ENCODE measurements around the gene XDH. TPM values are rescaled to one million over a fixed set of nuclear protein-coding genes. Genes with fewer than 3 reads are reported as not detected.

The XDH gene
- total RNA-seq, 1 experiment from 2014 or later, result 1.4 TPM

DNA sequence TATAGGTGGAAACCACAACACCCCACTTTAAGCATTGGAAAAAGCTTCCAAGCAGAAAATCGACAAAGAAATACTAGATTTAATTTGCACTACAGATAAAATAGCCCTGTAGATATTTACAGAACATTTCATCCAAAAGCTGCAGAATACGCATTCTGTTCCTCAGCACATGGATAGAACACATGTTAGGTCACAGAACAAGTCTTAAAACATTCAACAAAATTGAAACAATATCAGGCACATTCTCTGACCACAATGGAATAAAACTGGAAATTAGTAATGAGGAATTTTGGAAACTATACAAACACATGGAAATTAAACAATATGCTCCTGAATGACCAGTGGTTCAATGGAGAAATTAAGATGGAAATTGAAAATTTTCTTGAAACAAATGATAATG is 27.8 kb upstream of the XDH start:
- CTCF ChIA-PET, result no interaction called here

GRCh38 chr2:31440764-31441163 is 26.2 kb upstream of the XDH start:
- BruUV-seq (replicated peaks), result no TSS peak
- ChIA-PET POLR2A (no interaction called here), CTCF (no interaction called here)
- Histone ChIP-seq H3K36me3 (ENCODE audit: control insufficient read depth, insufficient read depth, low read length) (no peaks in the 10 kb centered on the region), H3K27me3 (replicated peaks; ENCODE audit: control insufficient read depth, insufficient read depth, low read length) (no peaks in the 10 kb centered on the region), H3K4me1 (no peaks in the 10 kb centered on the region), H3K9me3 (peaks cover 5% of the 10 kb centered on the region; the same call in 1 of the 2 replicates), H3K4me3 (ENCODE audit: low read depth, low read length) (no peak overlapping the region)
- Mint-ChIP-seq H3K4me1 (ENCODE audit: low read depth, unreplicated experiment) (no peaks in the 10 kb centered on the region), H3K4me3 (ENCODE audit: unreplicated experiment) (no peak overlapping the region), H3K36me3 (ENCODE audit: insufficient read depth, unreplicated experiment) (no peaks in the 10 kb centered on the region), H3K27me3 (ENCODE audit: insufficient read depth, unreplicated experiment) (no peaks in the 10 kb centered on the region), H3K27ac (ENCODE audit: unreplicated experiment) (no peak overlapping the region), H3K9me3 (ENCODE audit: unreplicated experiment) (peaks cover 14% of the 10 kb centered on the region)
- DNase-seq, result no peak
- intact Hi-C loops (cut with micrococcal nuclease; ENCODE audit: unreplicated experiment), result no loop called here
- TF ChIP-seq CTCF (IDR thresholded peaks at IDR 0.05; ENCODE audit: insufficient read depth in 1 of 2, low read depth in 1 of 2, low read length in 1 of 2, severe bottlenecking in 1 of 2, unreplicated experiment in 1 of 2), result no peak

More for the DNA sequence above, 27.8 kb upstream of the XDH start:
- Histone ChIP-seq H3K4me1 (no peaks in the 10 kb centered on the region), H3K27me3 (replicated peaks; ENCODE audit: control insufficient read depth, insufficient read depth, low read length) (no peaks in the 10 kb centered on the region), H3K4me3 (ENCODE audit: low read depth, low read length) (no peak overlapping the region), H3K9me3 (peaks cover 5% of the 10 kb centered on the region; the same call in 1 of the 2 replicates), H3K36me3 (ENCODE audit: control insufficient read depth, insufficient read depth, low read length) (no peaks in the 10 kb centered on the region)
- no peaks in the 10 kb centered on the region for H3K36me3 Mint-ChIP-seq (ENCODE audit: insufficient read depth, unreplicated experiment)
- POLR2A ChIA-PET, result no interaction called here
- TF ChIP-seq CTCF (IDR thresholded peaks at IDR 0.05; ENCODE audit: insufficient read depth in 1 of 2, low read depth in 1 of 2, low read length in 1 of 2, severe bottlenecking in 1 of 2, unreplicated experiment in 1 of 2), result no peak
- no TSS peak for BruUV-seq (replicated peaks)
- no peak overlapping the region for H3K4me3 Mint-ChIP-seq (ENCODE audit: unreplicated experiment)
- intact Hi-C loops (cut with micrococcal nuclease; ENCODE audit: unreplicated experiment), result no loop called here
- H3K27me3 Mint-ChIP-seq (ENCODE audit: insufficient read depth, unreplicated experiment), result no peaks in the 10 kb centered on the region
- H3K27ac Mint-ChIP-seq (ENCODE audit: unreplicated experiment), result no peak overlapping the region
- no peak for DNase-seq
- no peaks in the 10 kb centered on the region for H3K4me1 Mint-ChIP-seq (ENCODE audit: low read depth, unreplicated experiment)
- peaks cover 14% of the 10 kb centered on the region for H3K9me3 Mint-ChIP-seq (ENCODE audit: unreplicated experiment)

- no peak for TF ChIP-seq CTCF (IDR thresholded peaks at IDR 0.05; ENCODE audit: insufficient read depth in 1 of 2, low read depth in 1 of 2, low read length in 1 of 2, severe bottlenecking in 1 of 2, unreplicated experiment in 1 of 2)
- BruUV-seq (replicated peaks), result no TSS peak
- Histone ChIP-seq H3K4me3 (ENCODE audit: low read depth, low read length) (no peak overlapping the region), H3K27me3 (replicated peaks; ENCODE audit: control insufficient read depth, insufficient read depth, low read length) (no peaks in the 10 kb centered on the region), H3K4me1 (no peaks in the 10 kb centered on the region), H3K36me3 (ENCODE audit: control insufficient read depth, insufficient read depth, low read length) (no peaks in the 10 kb centered on the region), H3K9me3 (peaks cover 3% of the 10 kb centered on the region; the same call in 1 of the 2 replicates)
- no peaks in the 10 kb centered on the region for H3K4me1 Mint-ChIP-seq (ENCODE audit: low read depth, unreplicated experiment)
- ChIA-PET POLR2A (no interaction called here), CTCF (no interaction called here)
- no peaks in the 10 kb centered on the region for H3K36me3 Mint-ChIP-seq (ENCODE audit: insufficient read depth, unreplicated experiment)
- no peaks in the 10 kb centered on the region for H3K27me3 Mint-ChIP-seq (ENCODE audit: insufficient read depth, unreplicated experiment)
- no peak overlapping the region for H3K4me3 Mint-ChIP-seq (ENCODE audit: unreplicated experiment)
- no peaks in the 10 kb centered on the region for H3K9me3 Mint-ChIP-seq (ENCODE audit: unreplicated experiment)
- no peak overlapping the region for H3K27ac Mint-ChIP-seq (ENCODE audit: unreplicated experiment)
- no peak for DNase-seq
- intact Hi-C loops (cut with micrococcal nuclease; ENCODE audit: unreplicated experiment), result no loop called here
Measured at GRCh38 chr2:31434911-31435310, 20.4 kb upstream of the XDH start.
